ENCODE measurements around the gene LILRA1.

DNA sequence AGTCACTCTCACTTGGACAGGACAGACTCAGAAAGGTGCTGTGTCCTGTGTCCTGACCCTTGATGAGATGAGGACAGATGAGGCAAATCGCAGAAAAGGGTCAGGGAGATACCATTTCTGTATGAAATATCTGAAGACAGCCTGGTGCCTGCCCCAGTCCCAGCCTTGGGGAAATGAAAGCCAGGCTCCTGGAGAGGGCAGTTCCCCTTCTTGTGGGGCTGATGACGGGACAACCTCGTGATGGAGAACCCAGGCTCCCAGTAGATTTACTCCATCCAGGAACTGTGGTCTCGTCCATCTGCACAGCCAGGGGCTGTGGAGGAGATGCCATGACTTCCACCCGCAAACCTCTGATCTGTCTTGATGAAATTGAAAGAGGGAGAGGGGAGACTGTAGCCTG is 50.6 kb downstream of the LILRA1 start:
- TF ChIP-seq CTCF (IDR thresholded peaks at IDR 0.05) (no peak), POLR2AphosphoS5 (IDR thresholded peaks at IDR 0.05; ENCODE audit: low read depth, low read length) (no peak), TCF7L2 (IDR thresholded peaks at IDR 0.05; ENCODE audit: low read depth, low read length) (no peak)
